PC-3 (cell line): ENCODE results near the gene SFMBT2.

Experiments used
- CTCF ChIP-seq: fragments of 300-600 bp; sonication (generic); conservative IDR thresholded peaks from 2 replicates; pipeline ENCODE4 v1.5.1; 2017; ENCODE audit warnings: antibody characterized with exemption, low read depth, mild to moderate bottlenecking, low read length
- EZH2 ChIP-seq: fragments of 300-600 bp; sonication (generic); IDR thresholded peaks from one replicate; pipeline ENCODE4 v1.6.1; 2017; ENCODE audit warnings: antibody characterized with exemption, mild to moderate bottlenecking, low read length; ENCODE audit not compliant: unreplicated experiment
- EZH2phosphoT487 ChIP-seq: fragments of 300-600 bp; sonication (generic); IDR thresholded peaks from 2 replicates; pipeline ENCODE4 v1.6.1; 2018; ENCODE audit warnings: mild to moderate bottlenecking, antibody characterized with exemption, low read length, borderline replicate concordance

DNA sequence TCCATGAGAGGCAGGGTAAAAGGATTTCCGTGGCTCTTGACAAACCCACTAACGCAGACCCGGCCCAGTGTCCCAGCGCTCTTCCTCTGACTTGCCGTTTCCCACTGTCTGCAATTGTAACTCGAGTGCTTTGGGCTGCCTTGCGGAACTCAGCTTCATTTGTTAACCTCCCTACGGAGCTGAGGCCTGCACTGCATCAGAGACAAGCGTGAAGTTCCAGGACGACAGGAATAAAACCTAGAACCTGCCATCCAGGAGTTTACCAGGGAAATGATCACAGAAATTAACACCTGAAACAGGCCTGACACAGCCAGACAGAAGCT lies 76.2 kb downstream of the SFMBT2 start:
- TF ChIP-seq CTCF (no peak), EZH2phosphoT487 (no peak), EZH2 (no peak)
